Activated B cell treated with CpG ODN at 0.5 μM for 24 hours (primary cell): ENCODE measurements around the gene SYNGR1. TPM values are rescaled to one million over a fixed set of nuclear protein-coding genes. Genes with fewer than 3 reads are reported as not detected.
"Not testable (repeated sequence)": the region's sequence is repeated elsewhere in the genome, so short reads cannot be mapped to it uniquely, and the experiment has no call there.

Experiments used
- ATAC-seq: fragments of 200-7000 bp; cut with Tn5 transposase; one replicate; pipeline ENCODE4 v1.10.0; 2021; ENCODE audit warnings: low read depth, mild to moderate bottlenecking, moderate library complexity
- CTCF ChIA-PET: fragments of 350-600 bp; sonication (Branson Sonifier 250); formaldehyde crosslinking; loops from one replicate; lab custom pipeline; 2021; ENCODE audit warnings: antibody characterized with exemption; lab: Charles Lee
- POLR2A ChIA-PET: fragments of 350-600 bp; sonication (Branson Sonifier 250); formaldehyde crosslinking; loops from one replicate; lab custom pipeline; 2021; ENCODE audit warnings: antibody characterized with exemption; lab: Charles Lee
- DNase-seq: peaks from one replicate; pipeline ENCODE4 v3.0.0; 2022
- H3K27ac Mint-ChIP-seq: one replicate; pipeline ENCODE4 v1.8.0; 2020; ENCODE audit warnings: mixed read lengths
- H3K27me3 Mint-ChIP-seq: one replicate; pipeline ENCODE4 v1.8.0; 2021; ENCODE audit warnings: mixed read lengths
- H3K36me3 Mint-ChIP-seq: one replicate; pipeline ENCODE4 v1.8.0; 2021; ENCODE audit warnings: low read depth, mixed read lengths
- H3K4me1 Mint-ChIP-seq: one replicate; pipeline ENCODE4 v1.8.0; 2021; ENCODE audit warnings: mixed read lengths
- H3K4me3 Mint-ChIP-seq: one replicate; pipeline ENCODE4 v1.8.0; 2020; ENCODE audit warnings: mild to moderate bottlenecking, mixed read lengths
- H3K9me3 Mint-ChIP-seq: one replicate; pipeline ENCODE4 v1.8.0; 2020; ENCODE audit warnings: mixed read lengths
- intact Hi-C: fragments of 100-400 bp; cut with micrococcal nuclease; formaldehyde crosslinking; loops from one replicate; pipeline ENCODE4 v1.15.1; 2024
- total RNA-seq: library from RNA; stranded (reverse); gene quantifications from 2 replicates; pipeline ENCODE4 v1.2.3, GENCODE V29; 2022
- TF ChIP-seq, protein P1 (sequence below): fragments of 200-600 bp; IDR thresholded peaks from one replicate; pipeline ENCODE4 v1.8.0; 2022; ENCODE audit warnings: antibody characterized with exemption, mild to moderate bottlenecking

The SYNGR1 gene
- total RNA-seq, 1 donor from 2014 or later, result 11.4 TPM

DNA sequence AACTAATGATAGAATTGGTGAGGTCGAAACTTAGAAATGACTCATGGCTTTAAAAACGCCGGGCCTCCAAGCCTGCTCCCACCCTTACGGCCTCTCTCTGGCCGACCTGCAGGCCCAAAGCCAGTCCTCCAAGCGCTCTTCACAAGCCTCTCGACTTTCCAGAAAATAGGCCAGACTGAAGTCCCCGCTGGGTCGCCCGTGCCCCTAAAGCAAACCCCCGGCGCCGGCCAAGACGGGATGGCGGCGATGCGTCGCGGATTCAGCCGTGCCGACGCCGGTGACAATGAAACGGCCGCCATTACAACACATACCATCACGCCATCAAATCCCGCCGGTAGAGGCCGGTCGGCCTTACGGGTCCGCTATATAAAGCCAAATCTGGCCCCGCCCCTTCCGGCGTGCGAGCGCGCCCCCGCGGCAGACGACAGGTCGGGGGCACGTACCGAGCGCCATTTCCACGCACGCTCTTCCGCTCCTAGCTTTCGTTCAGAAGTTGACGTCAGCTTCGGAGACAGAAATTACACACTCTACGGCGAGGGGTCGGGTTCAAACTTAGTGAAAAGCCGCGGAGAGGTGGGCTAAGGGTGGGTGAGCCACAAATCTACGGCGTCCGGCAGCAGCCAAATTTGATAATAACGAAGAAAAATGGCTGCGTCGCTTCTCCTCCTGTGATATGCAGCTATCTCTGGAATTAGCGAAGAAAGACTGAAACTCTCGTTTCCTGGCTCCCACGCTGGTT is 30.3 kb upstream of the SYNGR1 start, which contains the start of gene RPL3:
Gene RPL3 (minus strand): TSS at position 340 of the 739 bp plus-strand sequence. CDS start 26 bp downstream, at position 314.
- CTCF ChIA-PET, result interaction anchor here (0.6 to 6.3 kb wide), 17 partner anchors 12 to 717 kb away, joined by 3 to 62 read pairs (median 5); partner anchors contain the start of gene CBX7
- POLR2A ChIA-PET, result interaction anchor here (0.6 to 6.1 kb wide), 83 partner anchors 8 to 1967 kb away, joined by 3 to 94 read pairs (median 4); partner anchors contain the start of genes ANKRD54, APOBEC3B, APOBEC3C and ATF4
- no peaks in the 10 kb centered on the region for H3K9me3 Mint-ChIP-seq
- TF ChIP-seq, protein P1, sequence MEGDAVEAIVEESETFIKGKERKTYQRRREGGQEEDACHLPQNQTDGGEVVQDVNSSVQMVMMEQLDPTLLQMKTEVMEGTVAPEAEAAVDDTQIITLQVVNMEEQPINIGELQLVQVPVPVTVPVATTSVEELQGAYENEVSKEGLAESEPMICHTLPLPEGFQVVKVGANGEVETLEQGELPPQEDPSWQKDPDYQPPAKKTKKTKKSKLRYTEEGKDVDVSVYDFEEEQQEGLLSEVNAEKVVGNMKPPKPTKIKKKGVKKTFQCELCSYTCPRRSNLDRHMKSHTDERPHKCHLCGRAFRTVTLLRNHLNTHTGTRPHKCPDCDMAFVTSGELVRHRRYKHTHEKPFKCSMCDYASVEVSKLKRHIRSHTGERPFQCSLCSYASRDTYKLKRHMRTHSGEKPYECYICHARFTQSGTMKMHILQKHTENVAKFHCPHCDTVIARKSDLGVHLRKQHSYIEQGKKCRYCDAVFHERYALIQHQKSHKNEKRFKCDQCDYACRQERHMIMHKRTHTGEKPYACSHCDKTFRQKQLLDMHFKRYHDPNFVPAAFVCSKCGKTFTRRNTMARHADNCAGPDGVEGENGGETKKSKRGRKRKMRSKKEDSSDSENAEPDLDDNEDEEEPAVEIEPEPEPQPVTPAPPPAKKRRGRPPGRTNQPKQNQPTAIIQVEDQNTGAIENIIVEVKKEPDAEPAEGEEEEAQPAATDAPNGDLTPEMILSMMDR, result no peak
- peak within 1 kb of the TSS; percentile 100 for H3K4me3 Mint-ChIP-seq
- H3K4me1 Mint-ChIP-seq, result peaks cover 46% of the 10 kb centered on the region
- peaks cover 55% of the 10 kb centered on the region for H3K36me3 Mint-ChIP-seq
- H3K27me3 Mint-ChIP-seq, result peaks cover 2% of the 10 kb centered on the region
- intact Hi-C loops, result loop anchor here (1.0 to 5.0 kb wide), 10 partner anchors 32 to 725 kb away; partner anchors contain the start of genes ATF4, CBX6, CBX7 and JOSD1
- H3K27ac Mint-ChIP-seq, result peak within 1 kb of the TSS; percentile 99
- ATAC-seq (peak; percentile 87), DNase-seq (peak; percentile 99)

DNA sequence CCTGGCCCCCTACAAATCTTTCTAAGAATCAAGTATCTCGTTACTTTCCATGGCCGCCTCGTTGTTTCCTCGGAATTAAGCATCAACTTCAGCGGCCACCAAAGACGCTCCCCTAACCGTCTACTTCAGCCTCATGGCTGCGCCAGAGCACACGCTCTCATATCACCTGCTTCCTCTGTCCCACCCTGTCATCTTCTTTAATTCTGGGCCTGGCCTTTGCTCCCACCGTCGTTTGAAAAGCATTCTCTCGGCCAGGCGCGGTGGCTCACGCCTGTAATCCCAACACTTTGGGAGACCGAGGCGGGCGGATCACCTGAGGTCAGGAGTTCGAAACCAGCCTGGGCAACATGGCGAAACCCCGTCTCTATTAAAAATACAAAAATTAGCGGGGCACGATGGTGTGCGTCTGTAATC is 29.2 kb upstream of the SYNGR1 start:
- intact Hi-C loops, result not testable (repeated sequence)

DNA sequence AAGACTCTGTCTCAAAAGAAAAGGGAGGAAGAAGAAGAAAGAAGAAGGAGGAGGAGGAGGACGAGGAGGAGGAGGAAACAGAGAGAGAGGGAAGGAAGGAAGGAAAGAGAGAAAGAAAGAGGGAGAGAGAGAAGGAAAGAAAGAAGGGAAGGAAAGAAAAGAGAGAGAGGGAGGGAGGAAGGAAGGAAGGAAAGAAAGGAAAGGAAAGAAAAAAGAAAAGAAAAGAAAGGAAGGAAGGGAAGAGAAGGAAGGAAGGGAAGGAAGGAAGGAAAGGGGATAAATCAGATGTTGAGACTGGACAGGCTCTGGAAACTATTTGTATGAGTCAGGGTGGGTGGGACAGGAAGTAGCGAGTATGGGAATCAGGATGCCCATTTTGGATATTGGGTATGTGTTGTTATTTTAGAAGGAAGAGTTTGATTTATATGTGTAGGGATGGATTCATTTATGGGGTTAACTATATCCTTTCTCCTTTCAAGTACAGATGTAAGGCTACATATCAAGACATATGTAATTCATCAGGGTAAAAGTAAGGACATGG is 24.3 kb upstream of the SYNGR1 start:
- intact Hi-C loops, result no loop called here
- Mint-ChIP-seq H3K27me3 (peaks cover 2% of the 10 kb centered on the region), H3K9me3 (no peaks in the 10 kb centered on the region), H3K4me1 (peaks cover 2% of the 10 kb centered on the region), H3K27ac (no peak overlapping the region), H3K36me3 (no peaks in the 10 kb centered on the region), H3K4me3 (no peak overlapping the region)
- DNase-seq (no peak), ATAC-seq (no peak)
- CTCF ChIA-PET, result no interaction called here
- POLR2A ChIA-PET, result no interaction called here
- TF ChIP-seq, protein P1, result no peak

More for the DNA sequence above, 29.2 kb upstream of the SYNGR1 start:
- Mint-ChIP-seq H3K27ac (peak overlapping the region; percentile 66), H3K36me3 (peaks cover 44% of the 10 kb centered on the region), H3K4me1 (peaks cover 43% of the 10 kb centered on the region), H3K4me3 (peak overlapping the region; percentile 100)
- not testable (repeated sequence) for ATAC-seq, DNase-seq, H3K27me3 Mint-ChIP-seq, H3K9me3 Mint-ChIP-seq
- ChIA-PET CTCF (interaction anchor here (0.6 to 6.3 kb wide), 6 partner anchors 11 to 704 kb away, joined by 3 to 62 read pairs (median 4); no protein-coding TSS in a partner anchor), POLR2A (interaction anchor here (0.6 to 6.1 kb wide), 21 partner anchors 8 to 1476 kb away, joined by 3 to 94 read pairs (median 10); partner anchors contain the start of genes ANKRD54, ATF4, CBX7 and RPS19BP1)

DNA sequence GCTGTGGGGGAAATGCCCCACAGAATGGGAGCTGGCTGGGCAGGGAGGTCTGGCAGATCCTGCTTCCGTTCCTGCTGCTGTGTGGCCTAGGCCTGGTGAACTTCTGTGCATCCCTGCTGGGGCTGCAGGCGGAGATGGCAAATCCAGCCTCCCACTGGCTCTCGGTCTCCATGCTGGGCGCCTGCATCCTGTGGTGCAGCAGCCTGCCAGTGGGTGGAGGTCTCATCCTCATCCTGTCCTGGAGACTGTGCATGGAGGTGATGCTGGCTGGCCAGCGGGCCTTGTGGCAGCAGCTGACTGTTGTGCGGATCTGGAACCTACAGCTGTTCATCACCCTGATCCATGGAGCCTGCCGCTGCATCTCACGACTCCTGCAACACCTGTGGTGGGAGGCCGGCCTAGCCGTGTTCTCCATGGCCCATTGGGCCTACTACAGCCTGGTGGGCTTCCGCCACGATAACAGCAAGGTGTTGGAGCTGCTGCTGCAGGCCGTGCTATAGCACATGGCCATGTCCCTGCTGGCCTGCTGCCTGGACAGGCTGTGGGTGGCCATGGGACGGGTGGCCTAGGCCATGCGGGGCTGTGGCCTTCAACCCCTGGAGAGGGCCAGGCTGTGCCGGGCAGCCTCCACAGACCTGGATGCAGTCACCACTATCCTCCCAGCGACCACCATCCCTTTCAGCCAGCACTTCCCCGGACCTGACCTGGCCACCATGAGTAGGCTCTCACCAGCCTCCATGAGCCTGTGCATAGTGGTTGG is 21.6 kb upstream of the SYNGR1 start:
- CTCF ChIA-PET, result no interaction called here
- no peak for ATAC-seq

DNA sequence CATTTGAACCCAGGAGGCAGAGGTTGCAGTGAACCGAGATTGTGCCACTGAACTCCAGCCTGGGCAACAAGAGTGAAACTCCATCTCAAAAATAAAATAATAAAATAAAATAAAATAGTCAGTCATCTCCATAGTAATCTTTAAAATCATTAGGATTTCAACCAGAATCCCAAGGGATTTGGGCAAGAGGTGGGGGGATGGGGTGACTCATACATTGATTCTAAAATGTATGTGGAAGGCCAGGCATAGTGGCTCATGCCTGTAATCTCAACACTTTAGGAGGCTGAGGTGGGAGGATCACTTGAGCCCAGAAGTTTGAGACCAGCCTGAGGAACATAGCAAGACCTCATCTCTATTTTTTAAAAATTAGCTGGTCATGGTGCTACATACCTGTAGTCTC is 19.2 kb upstream of the SYNGR1 start:
- H3K4me3 Mint-ChIP-seq, H3K27me3 Mint-ChIP-seq, DNase-seq, H3K27ac Mint-ChIP-seq, H3K4me1 Mint-ChIP-seq, H3K9me3 Mint-ChIP-seq, H3K36me3 Mint-ChIP-seq, intact Hi-C loops, ATAC-seq: not testable (repeated sequence)
- POLR2A ChIA-PET, result interaction anchor here (1.6 to 2.7 kb wide), 3 partner anchors 12 to 714 kb away, joined by 3 to 26 read pairs (median 9); partner anchors contain the start of genes ATF4 and RPL3
- CTCF ChIA-PET, result interaction anchor here (0.9 to 2.5 kb wide), 4 partner anchors 13 to 199 kb away, joined by 3 to 16 read pairs (median 7); no protein-coding TSS in a partner anchor

More for the DNA sequence above, 21.6 kb upstream of the SYNGR1 start:
- TF ChIP-seq, protein P1, result no peak
- Mint-ChIP-seq H3K27me3 (peaks cover 2% of the 10 kb centered on the region), H3K9me3 (no peaks in the 10 kb centered on the region), H3K36me3 (no peaks in the 10 kb centered on the region), H3K4me3 (no peak overlapping the region), H3K27ac (no peak overlapping the region), H3K4me1 (no peaks in the 10 kb centered on the region)
- DNase-seq, result no peak
- POLR2A ChIA-PET, result interaction anchor here (1.1 kb wide), 1 partner anchor 8 kb away, joined by 4 read pairs; no protein-coding TSS in a partner anchor
- intact Hi-C loops, result no loop called here
